Vagina (tissue), 2 donors: ENCODE data around the gene CDK6. TPM values are rescaled to one million over a fixed set of nuclear protein-coding genes. Genes with fewer than 3 reads are reported as not detected.

ENCODE experiments used
- DNase-seq, 2 donors: peaks; one replicate each; pipeline ENCODE4 v3.0.0-alpha.2; 2017; ENCODE audit errors: extremely low spot score in 2 of 2
- H3K27ac ChIP-seq: fragments of 200-600 bp; sonication (generic); one replicate; pipeline ENCODE4 v1.5.1; 2019
- H3K27me3 ChIP-seq: fragments of 200-600 bp; sonication (generic); one replicate; pipeline ENCODE4 v1.5.1; 2019
- H3K36me3 ChIP-seq, 2 donors: fragments of 200-600 bp; sonication (generic); one replicate each; pipeline ENCODE4 v1.5.1; 2017 to 2019
- H3K4me1 ChIP-seq: fragments of 200-600 bp; sonication (generic); one replicate; pipeline ENCODE4 v1.5.1; 2019
- H3K4me3 ChIP-seq, 2 donors: fragments of 200-600 bp; sonication (generic); 1 replicate in 1 of 2; 2 replicates in 1 of 2; pipeline ENCODE4 v1.5.1; 2016 to 2019
- H3K9me3 ChIP-seq: fragments of 200-600 bp; sonication (generic); one replicate; pipeline ENCODE4 v1.5.1; 2019
- POLR2A ChIP-seq, 2 donors: fragments of 450-650 bp; IDR thresholded peaks; one replicate each; pipeline ENCODE4 v1.6.1; 2017; ENCODE audit warnings: antibody characterized with exemption in 2 of 2, mild to moderate bottlenecking in 2 of 2, moderate library complexity in 2 of 2
- POLR2AphosphoS5 ChIP-seq, 2 donors: sonication (generic); formaldehyde crosslinking; IDR thresholded peaks; one replicate each; pipeline ENCODE4 v1.9.0; 2017; ENCODE audit warnings: antibody characterized with exemption in 2 of 2, mild to moderate bottlenecking in 2 of 2, low read depth in 1 of 2; ENCODE audit not compliant: insufficient read depth in 1 of 2
- intact Hi-C: fragments of 100-400 bp; cut with DNase I; formaldehyde crosslinking; loops from one replicate; pipeline ENCODE4 v1.15.1; 2023
- total RNA-seq: library from RNA; depleted of rRNA; stranded (reverse); fragments of >200 nt; gene quantifications from one replicate; pipeline ENCODE4 v1.2.3, GENCODE V29; 2016
- TF ChIP-seq, protein P1 (sequence below), 3 experiments: fragments of 450-650 bp in 2 of 3; fragments of 200-600 bp in 1 of 3; sonication (generic) in 1 of 3; IDR thresholded peaks; one replicate each; pipeline ENCODE4 v1.5.1; 2017 to 2019; ENCODE audit warnings: antibody characterized with exemption in 3 of 3, mild to moderate bottlenecking in 2 of 3, moderate library complexity in 2 of 3

CDK6 gene
- total RNA-seq, 1 donor from 2014 or later = 20.6 TPM

- DNase-seq = no peak
- Histone ChIP-seq H3K4me3 (no peak overlapping the region), H3K36me3 (no peaks in the 10 kb centered on the region), H3K27ac (peak overlapping the region; percentile 46), H3K27me3 (no peaks in the 10 kb centered on the region), H3K4me1 (peaks cover 23% of the 10 kb centered on the region), H3K9me3 (no peaks in the 10 kb centered on the region)
- TF ChIP-seq POLR2AphosphoS5 (IDR thresholded peaks at IDR 0.05; ENCODE audit: insufficient read depth in 1 of 2, low read depth in 1 of 2) = peak in 1 of 2 donors; percentile 63
- no peak for TF ChIP-seq POLR2A (IDR thresholded peaks at IDR 0.05)
- intact Hi-C loops = no loop called here
Measured at GRCh38 chr7:92737706-92738105, 98.7 kb downstream of the CDK6 start.

DNA sequence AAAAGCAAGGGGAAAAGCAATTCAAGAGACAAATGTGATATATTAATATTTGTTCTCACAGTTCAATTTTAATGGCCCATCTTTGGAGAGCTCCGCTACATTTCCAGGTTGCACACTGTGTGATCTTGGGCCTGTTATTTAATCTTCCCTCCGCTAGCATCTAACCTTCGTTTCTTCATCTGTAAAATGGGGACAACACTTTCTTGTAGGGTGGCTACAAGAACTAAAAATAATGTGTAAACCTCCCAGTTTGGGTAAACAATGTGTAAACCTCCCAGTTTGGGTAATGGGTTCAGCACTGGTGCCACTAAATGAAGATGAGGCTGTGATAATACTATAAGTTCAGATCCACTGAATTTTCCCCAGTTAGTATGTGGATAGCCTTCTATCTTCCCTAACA is 99.5 kb downstream of the CDK6 start:
- intact Hi-C loops = no loop called here
- Histone ChIP-seq H3K4me1 (peaks cover 31% of the 10 kb centered on the region), H3K9me3 (no peaks in the 10 kb centered on the region), H3K36me3 (no peaks in the 10 kb centered on the region), H3K27me3 (no peaks in the 10 kb centered on the region), H3K4me3 (no peak overlapping the region), H3K27ac (peak overlapping the region; percentile 11)
- TF ChIP-seq, protein P1, sequence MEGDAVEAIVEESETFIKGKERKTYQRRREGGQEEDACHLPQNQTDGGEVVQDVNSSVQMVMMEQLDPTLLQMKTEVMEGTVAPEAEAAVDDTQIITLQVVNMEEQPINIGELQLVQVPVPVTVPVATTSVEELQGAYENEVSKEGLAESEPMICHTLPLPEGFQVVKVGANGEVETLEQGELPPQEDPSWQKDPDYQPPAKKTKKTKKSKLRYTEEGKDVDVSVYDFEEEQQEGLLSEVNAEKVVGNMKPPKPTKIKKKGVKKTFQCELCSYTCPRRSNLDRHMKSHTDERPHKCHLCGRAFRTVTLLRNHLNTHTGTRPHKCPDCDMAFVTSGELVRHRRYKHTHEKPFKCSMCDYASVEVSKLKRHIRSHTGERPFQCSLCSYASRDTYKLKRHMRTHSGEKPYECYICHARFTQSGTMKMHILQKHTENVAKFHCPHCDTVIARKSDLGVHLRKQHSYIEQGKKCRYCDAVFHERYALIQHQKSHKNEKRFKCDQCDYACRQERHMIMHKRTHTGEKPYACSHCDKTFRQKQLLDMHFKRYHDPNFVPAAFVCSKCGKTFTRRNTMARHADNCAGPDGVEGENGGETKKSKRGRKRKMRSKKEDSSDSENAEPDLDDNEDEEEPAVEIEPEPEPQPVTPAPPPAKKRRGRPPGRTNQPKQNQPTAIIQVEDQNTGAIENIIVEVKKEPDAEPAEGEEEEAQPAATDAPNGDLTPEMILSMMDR (IDR thresholded peaks at IDR 0.05) = no peak
- TF ChIP-seq POLR2AphosphoS5 (IDR thresholded peaks at IDR 0.05; ENCODE audit: insufficient read depth in 1 of 2, low read depth in 1 of 2) = no peak
- no peak for DNase-seq

DNA sequence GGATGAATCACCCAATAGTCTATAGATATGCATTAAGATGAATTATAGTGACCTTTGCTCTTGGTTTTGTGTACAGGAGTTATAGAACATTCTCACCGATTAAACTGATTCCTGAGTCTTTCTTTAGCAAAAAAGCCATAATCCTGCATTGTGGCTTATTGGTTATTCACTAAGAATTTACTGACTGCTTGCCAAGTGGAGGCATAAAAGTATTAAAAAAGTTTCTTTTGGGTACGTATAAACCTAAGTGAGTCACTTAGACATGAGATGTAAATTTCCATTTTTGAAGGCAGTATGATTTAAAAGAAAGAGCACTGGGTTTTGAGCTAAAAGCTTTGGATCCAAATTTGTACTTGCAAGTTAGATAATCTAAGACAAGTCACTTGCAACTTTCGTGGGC is 100.7 kb downstream of the CDK6 start:
- intact Hi-C loops = no loop called here
- H3K4me1 ChIP-seq = peaks cover 27% of the 10 kb centered on the region
- no peak overlapping the region for H3K4me3 ChIP-seq
- H3K27me3 ChIP-seq = no peaks in the 10 kb centered on the region
- TF ChIP-seq, protein P1 (IDR thresholded peaks at IDR 0.05) = no peak
- TF ChIP-seq POLR2A (IDR thresholded peaks at IDR 0.05) (no peak), POLR2AphosphoS5 (IDR thresholded peaks at IDR 0.05; ENCODE audit: insufficient read depth in 1 of 2, low read depth in 1 of 2) (no peak)
- DNase-seq = no peak
- H3K36me3 ChIP-seq = no peaks in the 10 kb centered on the region
- H3K27ac ChIP-seq = no peak overlapping the region
- no peaks in the 10 kb centered on the region for H3K9me3 ChIP-seq

GRCh38 chr7:92732316-92733036 is 103.9 kb downstream of the CDK6 start:
- Histone ChIP-seq H3K27ac (no peak overlapping the region), H3K36me3 (no peaks in the 10 kb centered on the region), H3K27me3 (no peaks in the 10 kb centered on the region), H3K4me3 (no peak overlapping the region), H3K4me1 (peaks cover 16% of the 10 kb centered on the region), H3K9me3 (no peaks in the 10 kb centered on the region)
- TF ChIP-seq POLR2A (IDR thresholded peaks at IDR 0.05) (no peak), POLR2AphosphoS5 (IDR thresholded peaks at IDR 0.05; ENCODE audit: insufficient read depth in 1 of 2, low read depth in 1 of 2) (no peak)
- TF ChIP-seq, protein P1 (IDR thresholded peaks at IDR 0.05) = no peak
- intact Hi-C loops = no loop called here
- no peak for DNase-seq

DNA sequence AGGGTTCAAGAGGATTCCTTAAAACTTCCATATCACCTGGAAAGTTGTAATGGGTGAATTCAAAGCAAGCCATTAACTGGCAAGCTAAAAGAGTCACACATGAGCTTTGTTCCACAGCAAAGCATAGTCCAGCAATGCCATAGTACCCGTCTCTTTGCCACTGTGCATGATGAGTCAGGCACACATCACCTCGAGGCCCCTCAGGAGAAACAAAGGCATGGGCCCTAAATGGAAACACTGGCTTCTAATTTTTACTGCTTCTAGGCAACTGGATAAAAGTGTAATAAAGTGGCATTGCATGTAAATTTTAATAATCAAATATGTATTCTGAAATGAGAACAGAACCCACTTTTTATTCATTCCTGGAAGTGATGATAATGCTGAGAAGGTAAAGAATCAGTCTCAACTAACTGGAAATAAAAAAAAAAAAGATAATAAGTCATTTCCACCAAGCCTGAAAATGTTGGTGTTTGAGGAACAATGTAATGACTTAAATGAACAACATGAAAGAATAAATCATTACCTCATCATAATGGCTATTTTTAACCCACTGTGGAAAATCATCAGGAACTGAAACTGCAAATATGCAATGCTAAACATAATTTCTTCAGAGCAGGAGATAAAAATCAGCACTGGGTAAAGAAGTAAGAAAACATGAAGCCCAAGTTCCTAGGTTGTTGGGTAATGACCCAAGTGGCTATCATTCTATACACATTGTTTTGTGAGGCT is 104.9 kb downstream of the CDK6 start:
- H3K27ac ChIP-seq = no peak overlapping the region
- TF ChIP-seq POLR2AphosphoS5 (IDR thresholded peaks at IDR 0.05; ENCODE audit: insufficient read depth in 1 of 2, low read depth in 1 of 2) = no peak
- TF ChIP-seq, protein P1 (IDR thresholded peaks at IDR 0.05) = no peak
- TF ChIP-seq POLR2A (IDR thresholded peaks at IDR 0.05) = no peak
- peaks cover 16% of the 10 kb centered on the region for H3K4me1 ChIP-seq
- no peaks in the 10 kb centered on the region for H3K27me3 ChIP-seq
- no peak for DNase-seq
- H3K9me3 ChIP-seq = no peaks in the 10 kb centered on the region
- intact Hi-C loops = no loop called here
- no peaks in the 10 kb centered on the region for H3K36me3 ChIP-seq
- no peak overlapping the region for H3K4me3 ChIP-seq
